H1 (cell line): Measurements from ENCODE around the gene RPLP2. TPM values are rescaled to one million over a fixed set of nuclear protein-coding genes. Genes with fewer than 3 reads are reported as not detected.
A peak's percentile ranks its signal among the peaks of the same experiment; 100 is the strongest.

Experiments
- ASH2L ChIP-seq: fragments of 200-600, 300-600 bp; sonication (generic); IDR thresholded peaks from one replicate; pipeline ENCODE4 v1.7.1; 2017; ENCODE audit warnings: low read length
- BRCA1 ChIP-seq: IDR thresholded peaks from 2 replicates; pipeline ENCODE4 v1.6.1; 2012; ENCODE audit warnings: low read depth, low read length, improper control_type of control experiment
- CHD7 ChIP-seq: fragments of 300-600 bp; sonication (generic); IDR thresholded peaks from 2 replicates; pipeline ENCODE4 v1.7.1; 2012; ENCODE audit warnings: low read length, moderate library complexity, mild to moderate bottlenecking, inconsistent platforms; ENCODE audit not compliant: insufficient replicate concordance
- GABPA ChIP-seq: IDR thresholded peaks from 2 replicates; pipeline ENCODE4 v1.6.1; 2011; ENCODE audit warnings: mild to moderate bottlenecking, low read length, moderate library complexity, borderline replicate concordance; ENCODE audit not compliant: insufficient read depth
- HDAC2 ChIP-seq, 2 experiments: fragments of 300-600 bp in 1 of 2; sonication (generic) in 1 of 2; IDR thresholded peaks; 2 replicates each; pipeline ENCODE4 v1.6.1; 2011 to 2012; ENCODE audit warnings: low read depth in 2 of 2, low read length in 2 of 2, mild to moderate bottlenecking in 2 of 2, moderate library complexity in 2 of 2, borderline replicate concordance in 1 of 2, inconsistent platforms in 1 of 2
- POLR2AphosphoS5 ChIP-seq: IDR thresholded peaks from 2 replicates; pipeline ENCODE4 v1.6.1; 2011; ENCODE audit warnings: low read depth, low read length
- RAD21 ChIP-seq, 2 experiments: IDR thresholded peaks in 1 of 2; conservative IDR thresholded peaks in 1 of 2; 2 replicates each; pipeline ENCODE4 v1.6.1; 2011; ENCODE audit warnings: low read depth in 2 of 2, low read length in 2 of 2, improper control_type of control experiment in 1 of 2, inconsistent platforms in 1 of 2, mild to moderate bottlenecking in 1 of 2, moderate library complexity in 1 of 2
- RXRA ChIP-seq: IDR thresholded peaks from 2 replicates; pipeline ENCODE4 v1.6.1; 2011; ENCODE audit warnings: low read depth, mild to moderate bottlenecking, low read length, moderate library complexity; ENCODE audit not compliant: insufficient read depth
- SIRT6 ChIP-seq: IDR thresholded peaks from one replicate; pipeline ENCODE4 v1.7.1; 2012; ENCODE audit warnings: low read length, inconsistent platforms
- TAF7 ChIP-seq: optimal IDR thresholded peaks from 2 replicates; pipeline ENCODE3; 2011; ENCODE audit warnings: low read depth, mild to moderate bottlenecking, inconsistent platforms, low read length, moderate library complexity, borderline replicate concordance
- polyA plus RNA-seq, 7 experiments: library from polyadenylated mRNA; depleted of rRNA in 3 of 7; stranded (reverse) in 5 of 7; unstranded in 2 of 7; fragments of >200 nt in 5 of 7; fragments of 200-250 nt in 2 of 7; gene quantifications; 1 replicate in 5 of 7; 2 replicates in 1 of 7; 4 replicates in 1 of 7; pipeline versions ENCODE4 v1.2.1 to v1.2.3, GENCODE V29; 2011 to 2013; ENCODE audit warnings: missing spikeins in 2 of 7, mixed read lengths in 2 of 7
- total RNA-seq: library from RNA; stranded (reverse); fragmentation: NEBNext Ultra II Directional; extraction: Animal tissue kit (Norgen Biotek cat#: 25700); gene quantifications from 2 replicates; pipeline ENCODE4 v1.2.1, GENCODE V29; 2021

RPLP2 gene
- total and polyA plus RNA-seq, 2 of the 8 experiments (the other 6 are each of a cell fraction or from before 2014, with no cell fraction given), result 1,789 to 2,106 TPM

- no peak for TF ChIP-seq RAD21 (IDR thresholded peaks at IDR 0.05 in 1 of 2, conservative IDR thresholded peaks at IDR 0.05 in 1 of 2; ENCODE audit: low read depth in 2 of 2, low read length in 2 of 2)
- peak; percentile 28 for TF ChIP-seq ASH2L
- no peak for TF ChIP-seq GABPA
- peak; percentile 99 for TF ChIP-seq POLR2AphosphoS5
- no peak for TF ChIP-seq SIRT6
- TF ChIP-seq RXRA, result no peak
- TF ChIP-seq HDAC2 (IDR thresholded peaks at IDR 0.05; ENCODE audit: borderline replicate concordance in 1 of 2, low read depth in 2 of 2, low read length in 2 of 2), result 0 out of 4 replicates have a peak, but pooled peaks of 1 of the 2 experiments have one; percentile 41
- no peak for TF ChIP-seq CHD7
- TF ChIP-seq TAF7, result peak; percentile 95
- peak; percentile 51; the same call in 1 of the 2 replicates for TF ChIP-seq BRCA1
Observed at GRCh38 chr11:842370-843002, 32.7 kb downstream of the RPLP2 start, which contains the start of the genes POLR2L and TSPAN4 (continued).
